AG09319 (cell line): Measurements from ENCODE around the gene LRIG3.

Experiments
- DNase-seq: peaks from one replicate; pipeline ENCODE4 v3.0.0-alpha.2; 2010; ENCODE audit warnings: low read depth; ENCODE audit errors: extremely low read depth
- TF ChIP-seq, protein P1 (sequence below): IDR thresholded peaks from 2 replicates; pipeline ENCODE4 v1.5.1; 2011; ENCODE audit warnings: low read depth, mild to moderate bottlenecking, inconsistent platforms, low read length, moderate library complexity

The LRIG3 gene

DNA sequence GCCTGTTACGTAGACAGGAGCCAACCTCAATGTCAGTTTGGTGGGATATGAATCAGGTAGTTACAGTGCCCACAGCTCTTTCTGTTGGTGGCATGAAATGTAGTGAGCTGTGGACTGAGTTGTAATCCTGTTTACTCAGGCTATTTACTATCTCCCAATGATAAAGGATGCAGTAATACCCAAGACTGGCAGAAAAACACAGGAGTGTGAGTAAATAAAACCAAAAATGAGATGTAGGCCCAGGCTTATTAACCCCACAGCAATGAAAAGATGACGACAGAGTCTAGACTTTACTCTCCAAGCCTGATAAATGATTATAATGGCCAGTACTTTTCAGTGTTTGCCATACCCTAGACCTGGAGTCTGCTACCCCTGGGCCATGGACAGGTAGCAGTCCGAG, 22.8 kb upstream of the LRIG3 start:
- TF ChIP-seq, protein P1, sequence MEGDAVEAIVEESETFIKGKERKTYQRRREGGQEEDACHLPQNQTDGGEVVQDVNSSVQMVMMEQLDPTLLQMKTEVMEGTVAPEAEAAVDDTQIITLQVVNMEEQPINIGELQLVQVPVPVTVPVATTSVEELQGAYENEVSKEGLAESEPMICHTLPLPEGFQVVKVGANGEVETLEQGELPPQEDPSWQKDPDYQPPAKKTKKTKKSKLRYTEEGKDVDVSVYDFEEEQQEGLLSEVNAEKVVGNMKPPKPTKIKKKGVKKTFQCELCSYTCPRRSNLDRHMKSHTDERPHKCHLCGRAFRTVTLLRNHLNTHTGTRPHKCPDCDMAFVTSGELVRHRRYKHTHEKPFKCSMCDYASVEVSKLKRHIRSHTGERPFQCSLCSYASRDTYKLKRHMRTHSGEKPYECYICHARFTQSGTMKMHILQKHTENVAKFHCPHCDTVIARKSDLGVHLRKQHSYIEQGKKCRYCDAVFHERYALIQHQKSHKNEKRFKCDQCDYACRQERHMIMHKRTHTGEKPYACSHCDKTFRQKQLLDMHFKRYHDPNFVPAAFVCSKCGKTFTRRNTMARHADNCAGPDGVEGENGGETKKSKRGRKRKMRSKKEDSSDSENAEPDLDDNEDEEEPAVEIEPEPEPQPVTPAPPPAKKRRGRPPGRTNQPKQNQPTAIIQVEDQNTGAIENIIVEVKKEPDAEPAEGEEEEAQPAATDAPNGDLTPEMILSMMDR: no peak
- no peak for DNase-seq

DNA sequence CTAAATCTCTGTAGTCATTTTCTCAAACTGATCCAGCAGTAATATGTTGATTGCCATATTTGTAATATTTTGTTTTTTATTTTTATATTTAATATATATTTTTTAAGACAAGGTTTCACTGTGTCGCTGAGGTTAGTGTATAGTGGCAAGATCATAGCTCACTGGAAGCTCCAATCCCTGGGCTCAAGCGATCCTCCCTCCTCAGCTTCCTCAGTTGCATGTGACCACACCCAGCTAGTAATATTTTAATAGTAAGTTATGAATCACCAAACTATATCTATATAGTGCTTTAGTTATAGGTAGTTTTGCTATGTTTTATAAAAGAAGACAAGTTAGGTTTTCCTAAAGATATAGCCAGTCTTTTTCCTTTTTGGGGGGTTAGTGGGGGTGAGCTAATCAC, 22.0 kb upstream of the LRIG3 start:
- TF ChIP-seq, protein P1: no peak
- no peak for DNase-seq

DNA sequence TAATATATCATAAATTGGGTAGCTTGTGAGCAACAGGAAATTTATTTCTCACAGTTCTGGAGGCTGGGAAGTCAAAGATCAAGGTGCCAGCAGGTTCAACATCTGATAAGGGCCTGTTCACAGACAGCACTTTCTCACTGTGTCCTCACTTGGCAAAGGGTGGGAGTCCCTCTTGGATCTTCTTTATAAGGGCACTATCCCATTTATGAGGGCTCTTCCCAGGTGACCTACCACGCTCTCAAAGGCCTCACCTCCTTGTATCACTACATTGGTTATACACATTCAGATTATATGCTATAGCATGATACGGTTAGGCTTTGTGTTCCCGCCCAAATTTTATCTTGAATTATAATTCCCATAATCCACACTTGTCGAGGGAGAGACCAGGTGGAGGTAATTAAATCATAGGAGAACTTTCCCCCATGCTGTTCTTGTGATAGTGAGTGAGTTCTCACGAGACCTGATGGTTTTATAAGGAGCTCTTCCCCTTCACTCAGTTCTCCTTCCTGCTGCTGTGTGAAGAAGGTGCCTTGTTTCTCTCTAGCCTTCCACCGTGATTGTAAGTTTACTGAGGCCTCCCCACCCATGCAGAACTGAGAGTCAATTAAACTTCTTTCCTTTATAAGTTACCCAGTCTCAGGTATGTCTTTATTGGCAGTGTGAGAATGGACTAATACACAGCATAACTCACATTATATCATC, 19.2 kb upstream of the LRIG3 start:
- TF ChIP-seq, protein P1: no peak
- DNase-seq: no peak

DNA sequence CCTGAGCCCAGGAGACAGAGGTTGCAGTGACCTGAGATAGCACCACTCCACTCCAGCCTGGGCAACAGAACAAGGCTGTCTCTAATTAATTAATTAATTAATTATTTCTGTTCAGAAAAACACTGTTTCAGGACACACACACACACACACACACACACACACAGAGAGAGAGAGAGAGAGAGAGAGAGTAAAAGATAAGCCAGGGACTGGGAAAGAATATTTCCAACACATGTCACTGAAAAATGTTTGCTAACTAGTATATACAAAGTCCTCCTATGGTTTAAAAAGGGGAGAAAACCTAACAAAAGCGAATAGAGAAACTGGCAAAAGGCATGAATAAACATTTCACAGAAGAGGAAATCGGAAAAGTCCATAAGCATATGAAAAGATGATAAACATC, 18.1 kb upstream of the LRIG3 start:
- TF ChIP-seq, protein P1: no peak

DNA sequence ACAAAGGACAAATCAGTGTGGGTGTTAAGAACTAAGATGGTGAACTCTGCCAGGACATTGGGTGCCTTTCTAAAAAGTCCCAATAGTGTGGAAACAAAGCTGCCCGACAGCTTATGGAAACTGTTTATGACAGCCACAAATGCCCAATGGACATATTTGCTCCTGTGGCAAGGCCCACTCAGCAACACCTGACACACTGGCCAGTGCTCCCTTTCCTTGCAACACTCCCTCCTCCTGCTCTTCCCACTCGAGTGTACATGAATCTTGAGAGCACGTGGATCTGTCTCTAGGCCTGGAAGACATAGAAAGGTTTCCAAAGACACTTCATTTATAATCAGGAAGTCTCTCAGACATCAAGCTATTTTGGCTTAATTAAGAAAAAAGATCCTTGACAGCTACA, 14.2 kb upstream of the LRIG3 start:
- no peak for DNase-seq
- TF ChIP-seq, protein P1: no peak

More for the DNA sequence above, 18.1 kb upstream of the LRIG3 start:
- no peak for DNase-seq

DNA sequence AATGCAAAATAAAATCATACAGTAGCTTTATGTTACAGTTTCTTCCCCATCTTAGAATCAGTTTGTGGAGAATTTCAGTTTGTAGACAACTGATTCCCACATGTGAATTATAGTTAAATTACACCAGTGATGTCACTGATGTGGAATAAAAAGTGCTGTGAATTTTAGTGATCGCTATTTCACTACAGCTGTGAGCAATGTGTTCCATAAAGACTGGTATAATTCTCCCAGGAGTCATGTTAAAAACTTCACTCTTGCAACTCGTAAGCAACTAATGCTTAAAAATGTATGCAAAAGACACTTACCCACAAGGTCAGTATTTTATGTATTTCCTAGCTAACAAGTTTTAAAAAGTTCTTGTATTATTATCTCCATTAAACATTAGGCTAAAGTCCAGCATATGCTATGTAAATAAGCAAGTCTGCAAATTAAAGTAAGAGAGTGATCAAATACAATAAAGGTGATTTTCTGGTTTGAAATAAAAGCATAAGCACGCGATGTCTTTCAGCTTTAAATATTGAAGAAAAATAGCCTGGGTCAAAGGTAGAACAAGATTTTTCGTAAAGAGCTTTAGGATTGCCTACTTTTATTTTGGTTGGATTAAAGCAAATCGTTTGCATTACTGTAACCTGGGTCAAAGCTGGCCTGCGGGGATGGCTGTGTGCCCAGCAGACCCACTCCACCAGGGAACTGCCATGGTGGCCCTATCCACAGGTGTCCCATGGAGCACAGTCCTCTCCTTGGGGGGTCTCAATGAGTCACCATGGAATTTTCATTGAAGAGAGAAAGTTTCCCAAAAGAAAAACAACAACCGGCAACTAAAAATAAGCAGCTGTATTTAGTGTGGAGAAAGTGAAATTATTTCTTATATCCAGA, 12.7 kb upstream of the LRIG3 start:
- TF ChIP-seq, protein P1: no peak
- no peak for DNase-seq

DNA sequence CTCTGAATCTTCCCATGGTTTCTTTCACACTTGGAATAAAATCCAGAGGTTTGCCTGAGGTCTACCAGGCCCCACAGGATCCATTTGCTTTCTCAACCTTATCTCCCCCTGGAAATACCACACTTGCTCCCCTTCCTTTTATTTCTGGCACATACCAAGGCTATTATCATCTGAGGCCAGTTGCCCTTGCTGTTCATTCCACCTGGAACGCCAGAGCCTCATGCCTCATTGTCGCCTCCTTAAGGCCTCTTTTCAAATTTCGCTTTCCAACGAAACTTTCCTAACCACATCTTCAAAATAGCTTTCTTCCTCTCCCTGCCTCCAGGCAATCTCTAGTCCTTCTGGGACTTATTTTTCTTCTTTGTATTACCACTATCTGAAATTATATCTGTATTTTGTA, 11.2 kb upstream of the LRIG3 start:
- DNase-seq: no peak
- TF ChIP-seq, protein P1: no peak
